Parathyroid adenoma (tissue), 2 donors: ENCODE results near the gene MLIP.

Source experiments
- H2AFZ ChIP-seq: fragments of 300-600 bp; sonication (generic); one replicate; pipeline ENCODE4 v1.7.0; 2017; ENCODE audit warnings: antibody characterized with exemption, mild to moderate bottlenecking
- H3K27ac ChIP-seq: fragments of 300-600 bp; sonication (generic); one replicate; pipeline ENCODE4 v1.7.0; 2017
- H3K27me3 ChIP-seq: fragments of 300-600 bp; sonication (generic); one replicate; pipeline ENCODE4 v1.7.0; 2017; ENCODE audit warnings: low read length; ENCODE audit not compliant: control insufficient read depth, insufficient read depth
- H3K36me3 ChIP-seq: fragments of 300-600 bp; sonication (generic); one replicate; pipeline ENCODE4 v1.7.0; 2017; ENCODE audit warnings: low read length; ENCODE audit not compliant: control insufficient read depth, insufficient read depth
- H3K4me1 ChIP-seq: fragments of 300-600 bp; sonication (generic); one replicate; pipeline ENCODE4 v1.7.0; 2017; ENCODE audit warnings: control low read depth
- H3K4me2 ChIP-seq: fragments of 300-600 bp; sonication (generic); one replicate; pipeline ENCODE4 v1.7.0; 2017; ENCODE audit warnings: low read length
- H3K4me3 ChIP-seq: fragments of 300-600 bp; sonication (generic); one replicate; pipeline ENCODE4 v1.7.0; 2017; ENCODE audit warnings: low read depth, low read length
- H3K79me2 ChIP-seq: fragments of 300-600 bp; sonication (generic); one replicate; pipeline ENCODE4 v1.7.0; 2017; ENCODE audit warnings: control low read depth
- H3K9ac ChIP-seq: fragments of 300-600 bp; sonication (generic); one replicate; pipeline ENCODE4 v1.7.0; 2017; ENCODE audit warnings: mild to moderate bottlenecking
- H3K9me3 ChIP-seq: fragments of 300-600 bp; sonication (generic); one replicate; pipeline ENCODE4 v1.7.0; 2017; ENCODE audit warnings: low read length; ENCODE audit not compliant: control insufficient read depth
- CTCF ChIP-seq: fragments of 300-600 bp; sonication (generic); IDR thresholded peaks from one replicate; pipeline ENCODE4 v1.7.0; 2017; ENCODE audit warnings: antibody characterized with exemption, mild to moderate bottlenecking
- donor health status: primary hyperparathyroidism.

MLIP gene

GRCh38 chr6:54179152-54179551 is 67.9 kb downstream of the MLIP start:
- H3K9me3 ChIP-seq = no peaks in the 10 kb centered on the region
- H2AFZ ChIP-seq = no peak overlapping the region
- H3K9ac ChIP-seq = no peak overlapping the region
- no peak for TF ChIP-seq CTCF
- H3K4me1 ChIP-seq = no peaks in the 10 kb centered on the region
- H3K79me2 ChIP-seq = no peaks in the 10 kb centered on the region
- no peak overlapping the region for H3K4me3 ChIP-seq
- no peak overlapping the region for H3K4me2 ChIP-seq
- no peaks in the 10 kb centered on the region for H3K36me3 ChIP-seq
- no peak overlapping the region for H3K27ac ChIP-seq
- no peaks in the 10 kb centered on the region for H3K27me3 ChIP-seq

- Histone ChIP-seq H3K4me3 (no peak overlapping the region), H3K36me3 (no peaks in the 10 kb centered on the region), H3K9me3 (no peaks in the 10 kb centered on the region), H3K4me2 (no peak overlapping the region), H3K79me2 (no peaks in the 10 kb centered on the region), H3K9ac (no peak overlapping the region), H3K27me3 (no peaks in the 10 kb centered on the region), H2AFZ (no peak overlapping the region), H3K4me1 (no peaks in the 10 kb centered on the region), H3K27ac (no peak overlapping the region)
- no peak for TF ChIP-seq CTCF
Measured at GRCh38 chr6:54183616-54184015, 72.4 kb downstream of the MLIP start.

- H3K4me3 ChIP-seq = no peak overlapping the region
- H3K9me3 ChIP-seq = no peaks in the 10 kb centered on the region
- H3K27ac ChIP-seq = no peak overlapping the region
- no peak overlapping the region for H3K4me2 ChIP-seq
- H3K9ac ChIP-seq = no peak overlapping the region
- no peak overlapping the region for H2AFZ ChIP-seq
- TF ChIP-seq CTCF = no peak
- H3K36me3 ChIP-seq = no peaks in the 10 kb centered on the region
- H3K27me3 ChIP-seq = no peaks in the 10 kb centered on the region
- H3K79me2 ChIP-seq = no peaks in the 10 kb centered on the region
- no peaks in the 10 kb centered on the region for H3K4me1 ChIP-seq
Measured at GRCh38 chr6:54185885-54186284, 74.6 kb downstream of the MLIP start.

GRCh38 chr6:54188846-54189245 is 77.6 kb downstream of the MLIP start:
- Histone ChIP-seq H3K36me3 (no peaks in the 10 kb centered on the region), H3K79me2 (no peaks in the 10 kb centered on the region), H3K9me3 (no peaks in the 10 kb centered on the region), H3K27me3 (no peaks in the 10 kb centered on the region), H3K9ac (no peak overlapping the region), H3K4me1 (no peaks in the 10 kb centered on the region), H3K4me3 (no peak overlapping the region), H2AFZ (no peak overlapping the region), H3K4me2 (no peak overlapping the region), H3K27ac (no peak overlapping the region)
- no peak for TF ChIP-seq CTCF

- Histone ChIP-seq H3K4me1 (no peaks in the 10 kb centered on the region), H3K4me2 (no peak overlapping the region)
- no peak for TF ChIP-seq CTCF
Measured at GRCh38 chr6:54191461-54191860, 80.2 kb downstream of the MLIP start.

More at GRCh38 chr6:54191461-54191860, 80.2 kb downstream of the MLIP start:
- H3K9ac ChIP-seq = no peak overlapping the region
- no peak overlapping the region for H3K4me3 ChIP-seq
- H3K27ac ChIP-seq = no peak overlapping the region
- no peak overlapping the region for H2AFZ ChIP-seq
- H3K79me2 ChIP-seq = no peaks in the 10 kb centered on the region
- no peaks in the 10 kb centered on the region for H3K9me3 ChIP-seq
- H3K27me3 ChIP-seq = no peaks in the 10 kb centered on the region
- H3K36me3 ChIP-seq = no peaks in the 10 kb centered on the region
